CD4-positive, alpha-beta T cell (primary cell): Measurements from ENCODE around the gene CYP27B1. TPM values are rescaled to one million over a fixed set of nuclear protein-coding genes. Genes with fewer than 3 reads are reported as not detected.

Source experiments
- ATAC-seq: fragments of 200-7000 bp; cut with Tn5 transposase; one replicate; pipeline ENCODE4 v1.10.0; 2022; ENCODE audit warnings: mild to moderate bottlenecking; ENCODE audit not compliant: poor library complexity
- CTCF ChIA-PET: fragments of 350-600 bp; sonication (Branson Sonifier 250); formaldehyde crosslinking; loops from one replicate; lab custom pipeline; 2021; ENCODE audit warnings: antibody characterized with exemption, inconsistent platforms; lab: Charles Lee
- POLR2A ChIA-PET: fragments of 350-600 bp; sonication (Branson Sonifier 250); formaldehyde crosslinking; loops from one replicate; lab custom pipeline; 2021; ENCODE audit warnings: antibody characterized with exemption, inconsistent platforms; lab: Charles Lee
- DNase-seq, 14 experiments: peaks; one replicate each; pipeline ENCODE4 v3.0.0-alpha.2; 2013 to 2020; ENCODE audit warnings: mixed read lengths in 2 of 14
- H3K27ac ChIP-seq, 2 donors: one replicate each; pipeline versions ENCODE4 v1.5.1 to v1.7.0; 2013; ENCODE audit warnings: low read length in 2 of 2, low read depth in 1 of 2, mild to moderate bottlenecking in 1 of 2
- H3K27me3 ChIP-seq, 2 experiments: 1 replicate in 1 of 2; 2 replicates in 1 of 2; pipeline versions ENCODE4 v1.6.1 to v1.7.0; 2013; ENCODE audit warnings: low read length in 2 of 2, control low read depth in 1 of 2, mild to moderate bottlenecking in 1 of 2, moderate library complexity in 1 of 2; ENCODE audit not compliant: insufficient read depth in 2 of 2, control insufficient read depth in 1 of 2
- H3K36me3 ChIP-seq: one replicate; pipeline ENCODE4 v1.6.1; 2013; ENCODE audit warnings: low read length, control low read depth; ENCODE audit not compliant: insufficient read depth
- H3K4me1 ChIP-seq: one replicate; pipeline ENCODE4 v1.6.1; 2013; ENCODE audit warnings: low read length, control low read depth; ENCODE audit not compliant: insufficient read depth
- H3K4me3 ChIP-seq: one replicate; pipeline ENCODE4 v1.5.1; 2013; ENCODE audit warnings: mild to moderate bottlenecking, low read length, moderate library complexity
- H3K9me3 ChIP-seq, 2 experiments: 1 replicate in 1 of 2; 2 replicates in 1 of 2; pipeline versions ENCODE4 v1.6.1 to v1.7.0; 2013; ENCODE audit warnings: low read length in 2 of 2, mild to moderate bottlenecking in 2 of 2, control low read depth in 1 of 2, moderate library complexity in 1 of 2; ENCODE audit not compliant: control insufficient read depth in 1 of 2, insufficient read depth in 1 of 2
- H3K27ac Mint-ChIP-seq: one replicate; pipeline ENCODE4 v1.8.0; 2020; ENCODE audit warnings: mixed read lengths
- H3K27me3 Mint-ChIP-seq: one replicate; pipeline ENCODE4 v1.8.0; 2021; ENCODE audit warnings: mixed read lengths
- H3K36me3 Mint-ChIP-seq: one replicate; pipeline ENCODE4 v1.8.0; 2021; ENCODE audit warnings: low read depth, mixed read lengths
- H3K4me1 Mint-ChIP-seq: one replicate; pipeline ENCODE4 v1.8.0; 2021; ENCODE audit warnings: low read depth, mixed read lengths
- H3K4me3 Mint-ChIP-seq: one replicate; pipeline ENCODE4 v1.8.0; 2020; ENCODE audit warnings: mild to moderate bottlenecking, mixed read lengths
- H3K9me3 Mint-ChIP-seq: one replicate; pipeline ENCODE4 v1.8.0; 2020; ENCODE audit warnings: mixed read lengths
- intact Hi-C, 2 experiments: fragments of 100-400 bp; cut with DNase I in 1 of 2; cut with micrococcal nuclease in 1 of 2; formaldehyde crosslinking; loops; one replicate each; pipeline versions ENCODE4 v1.15.1 to v1.9.0; 2023 to 2025; cut with DNase I, micrococcal nuclease
- total RNA-seq, 174 experiments: library from RNA in 2 of 174; stranded (reverse) in 2 of 174; gene quantifications; one replicate each; pipeline ENCODE4 v1.2.3 and lab custom pipeline; 2021 to 2026
- TF ChIP-seq, protein P1 (sequence below): fragments of 200-600 bp; IDR thresholded peaks from one replicate; pipeline ENCODE4 v1.8.0; 2022; ENCODE audit warnings: antibody characterized with exemption, mild to moderate bottlenecking

Gene CYP27B1
- total RNA-seq, 2 experiments from 2014 or later = 1.0 to 1.4 TPM

DNA sequence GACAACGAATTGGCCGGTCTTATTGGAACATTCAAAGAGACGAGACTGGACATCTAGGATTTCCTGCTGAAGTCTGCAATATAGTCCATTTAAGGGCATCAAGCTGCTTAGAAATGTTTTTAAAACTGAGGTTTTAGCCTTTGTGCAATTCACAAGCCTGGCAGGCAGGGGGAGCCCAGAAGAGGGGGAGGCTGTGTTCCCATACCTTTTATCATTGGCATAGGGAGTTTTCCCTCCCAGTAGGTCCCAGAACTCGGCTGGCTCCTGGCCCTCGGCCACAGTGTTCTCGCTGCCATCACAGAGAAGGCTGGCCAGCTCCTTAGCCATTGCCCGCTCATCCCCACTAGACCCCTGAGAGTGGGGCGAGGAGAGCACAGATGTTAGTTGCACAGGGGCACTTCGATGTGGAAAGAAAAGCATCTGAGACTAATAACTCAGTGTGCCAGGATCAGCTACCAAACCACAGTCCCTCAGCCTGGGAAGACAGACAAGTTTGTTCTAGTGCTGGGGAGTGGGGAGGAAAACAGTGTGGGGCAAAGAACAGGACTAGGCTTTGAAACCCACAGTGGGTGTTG lies 36.5 kb upstream of the CYP27B1 start:
- ATAC-seq = no peak
- Mint-ChIP-seq H3K4me3 (no peak overlapping the region), H3K27me3 (no peaks in the 10 kb centered on the region), H3K27ac (no peak overlapping the region), H3K4me1 (no peaks in the 10 kb centered on the region), H3K9me3 (no peaks in the 10 kb centered on the region), H3K36me3 (peaks cover 61% of the 10 kb centered on the region)
- peak in 13 of 14 experiments; percentile 10 to 58 (median 29) for DNase-seq
- no peak overlapping the region for H3K4me3 ChIP-seq
- ChIA-PET CTCF (interaction anchor here (0.9 to 2.2 kb wide), 9 partner anchors 9 to 102 kb away, joined by 3 to 11 read pairs (median 4); partner anchors contain the start of gene TSFM), POLR2A (interaction anchor here (0.7 to 1.5 kb wide), 3 partner anchors 21 to 96 kb away, joined by 3 to 4 read pairs (median 3); partner anchors contain the start of gene TSFM)
- H3K27ac ChIP-seq = no peak overlapping the region
- intact Hi-C loops = loop anchor here (1.0 to 2.0 kb wide), 3 partner anchors 44 to 102 kb away; no protein-coding TSS in a partner anchor
- H3K27me3 ChIP-seq = no peaks in the 10 kb centered on the region
- TF ChIP-seq, protein P1, sequence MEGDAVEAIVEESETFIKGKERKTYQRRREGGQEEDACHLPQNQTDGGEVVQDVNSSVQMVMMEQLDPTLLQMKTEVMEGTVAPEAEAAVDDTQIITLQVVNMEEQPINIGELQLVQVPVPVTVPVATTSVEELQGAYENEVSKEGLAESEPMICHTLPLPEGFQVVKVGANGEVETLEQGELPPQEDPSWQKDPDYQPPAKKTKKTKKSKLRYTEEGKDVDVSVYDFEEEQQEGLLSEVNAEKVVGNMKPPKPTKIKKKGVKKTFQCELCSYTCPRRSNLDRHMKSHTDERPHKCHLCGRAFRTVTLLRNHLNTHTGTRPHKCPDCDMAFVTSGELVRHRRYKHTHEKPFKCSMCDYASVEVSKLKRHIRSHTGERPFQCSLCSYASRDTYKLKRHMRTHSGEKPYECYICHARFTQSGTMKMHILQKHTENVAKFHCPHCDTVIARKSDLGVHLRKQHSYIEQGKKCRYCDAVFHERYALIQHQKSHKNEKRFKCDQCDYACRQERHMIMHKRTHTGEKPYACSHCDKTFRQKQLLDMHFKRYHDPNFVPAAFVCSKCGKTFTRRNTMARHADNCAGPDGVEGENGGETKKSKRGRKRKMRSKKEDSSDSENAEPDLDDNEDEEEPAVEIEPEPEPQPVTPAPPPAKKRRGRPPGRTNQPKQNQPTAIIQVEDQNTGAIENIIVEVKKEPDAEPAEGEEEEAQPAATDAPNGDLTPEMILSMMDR = peak; percentile 76
- H3K4me1 ChIP-seq = no peaks in the 10 kb centered on the region
- H3K36me3 ChIP-seq = peaks cover 41% of the 10 kb centered on the region
- H3K9me3 ChIP-seq = no peaks in the 10 kb centered on the region

DNA sequence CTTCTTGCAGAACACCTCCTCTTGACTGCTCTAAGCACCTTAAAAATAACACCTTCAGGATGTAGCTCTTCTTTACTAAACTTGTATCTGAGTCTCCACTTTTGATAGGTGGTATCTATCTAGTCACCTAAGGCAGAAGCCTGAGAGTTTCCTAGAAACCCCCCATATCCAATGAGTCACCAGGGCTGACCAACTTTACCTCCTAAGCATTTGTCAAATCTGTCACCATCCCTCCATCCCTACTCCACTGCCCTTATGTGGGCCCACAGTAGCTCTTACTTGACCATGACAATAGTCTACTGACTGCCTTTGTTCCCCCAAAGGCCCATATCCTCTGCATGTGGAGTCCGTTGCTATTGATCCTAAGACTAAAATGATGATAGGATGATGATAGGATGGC lies 35.7 kb upstream of the CYP27B1 start:
- TF ChIP-seq, protein P1 = no peak
- Mint-ChIP-seq H3K4me3 (no peak overlapping the region), H3K36me3 (peaks cover 63% of the 10 kb centered on the region), H3K4me1 (no peaks in the 10 kb centered on the region), H3K27me3 (no peaks in the 10 kb centered on the region), H3K27ac (no peak overlapping the region), H3K9me3 (no peaks in the 10 kb centered on the region)
- ATAC-seq = no peak
- no peaks in the 10 kb centered on the region for H3K27me3 ChIP-seq
- intact Hi-C loops = loop anchor here (1.0 to 2.0 kb wide), 3 partner anchors 45 to 103 kb away; no protein-coding TSS in a partner anchor
- ChIA-PET POLR2A (interaction anchor here (0.7 to 1.5 kb wide), 3 partner anchors 20 to 96 kb away, joined by 3 to 4 read pairs (median 3); partner anchors contain the start of gene TSFM), CTCF (interaction anchor here (0.5 to 2.2 kb wide), 9 partner anchors 8 to 453 kb away, joined by 3 to 11 read pairs (median 4); partner anchors contain the start of gene TSFM)
- no peak overlapping the region for H3K27ac ChIP-seq
- H3K4me1 ChIP-seq = no peaks in the 10 kb centered on the region
- H3K4me3 ChIP-seq = no peak overlapping the region
- H3K9me3 ChIP-seq = no peaks in the 10 kb centered on the region
- peaks cover 40% of the 10 kb centered on the region for H3K36me3 ChIP-seq
- no peak for DNase-seq

DNA sequence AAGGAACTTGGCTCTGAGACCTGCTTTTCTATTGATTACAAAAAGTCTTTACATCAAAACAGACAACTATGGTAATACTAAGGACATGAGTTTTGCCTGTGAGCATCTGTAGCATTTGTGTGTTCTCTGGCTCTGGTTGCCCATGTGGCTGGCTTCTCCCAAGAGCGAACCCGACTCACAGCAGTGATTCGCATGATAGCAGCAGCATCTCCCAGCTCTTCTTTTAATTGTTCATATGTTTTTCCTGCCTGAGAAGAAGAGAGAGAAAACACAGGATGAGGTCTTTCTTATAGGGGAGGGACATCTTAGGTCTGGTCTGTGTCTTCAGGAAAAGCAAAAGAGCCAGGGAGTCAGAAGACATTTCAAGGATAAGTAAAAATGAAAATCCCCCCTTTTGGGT lies 34.1 kb upstream of the CYP27B1 start:
- H3K27me3 ChIP-seq = no peaks in the 10 kb centered on the region
- no peaks in the 10 kb centered on the region for H3K4me1 ChIP-seq
- no peak overlapping the region for H3K27ac ChIP-seq
- ChIA-PET CTCF (interaction anchor here (2.5 kb wide), 1 partner anchor 95 kb away, joined by 6 read pairs; no protein-coding TSS in a partner anchor), POLR2A (interaction anchor here (0.7 to 2.2 kb wide), 3 partner anchors 8 to 18 kb away, joined by 3 to 6 read pairs (median 4); partner anchors contain the start of gene AVIL)
- peaks cover 64% of the 10 kb centered on the region for H3K36me3 Mint-ChIP-seq
- TF ChIP-seq, protein P1 = no peak
- H3K9me3 Mint-ChIP-seq = no peaks in the 10 kb centered on the region
- no peak overlapping the region for H3K27ac Mint-ChIP-seq
- ATAC-seq (no peak), DNase-seq (no peak)
- no peak overlapping the region for H3K4me3 ChIP-seq
- H3K27me3 Mint-ChIP-seq = no peaks in the 10 kb centered on the region
- intact Hi-C loops = no loop called here
- H3K4me1 Mint-ChIP-seq = no peaks in the 10 kb centered on the region
- H3K9me3 ChIP-seq = no peaks in the 10 kb centered on the region
- H3K36me3 ChIP-seq = peaks cover 49% of the 10 kb centered on the region
- H3K4me3 Mint-ChIP-seq = no peak overlapping the region
